ENCODE measurements around the gene ADGRL2.

ADGRL2 gene

DNA sequence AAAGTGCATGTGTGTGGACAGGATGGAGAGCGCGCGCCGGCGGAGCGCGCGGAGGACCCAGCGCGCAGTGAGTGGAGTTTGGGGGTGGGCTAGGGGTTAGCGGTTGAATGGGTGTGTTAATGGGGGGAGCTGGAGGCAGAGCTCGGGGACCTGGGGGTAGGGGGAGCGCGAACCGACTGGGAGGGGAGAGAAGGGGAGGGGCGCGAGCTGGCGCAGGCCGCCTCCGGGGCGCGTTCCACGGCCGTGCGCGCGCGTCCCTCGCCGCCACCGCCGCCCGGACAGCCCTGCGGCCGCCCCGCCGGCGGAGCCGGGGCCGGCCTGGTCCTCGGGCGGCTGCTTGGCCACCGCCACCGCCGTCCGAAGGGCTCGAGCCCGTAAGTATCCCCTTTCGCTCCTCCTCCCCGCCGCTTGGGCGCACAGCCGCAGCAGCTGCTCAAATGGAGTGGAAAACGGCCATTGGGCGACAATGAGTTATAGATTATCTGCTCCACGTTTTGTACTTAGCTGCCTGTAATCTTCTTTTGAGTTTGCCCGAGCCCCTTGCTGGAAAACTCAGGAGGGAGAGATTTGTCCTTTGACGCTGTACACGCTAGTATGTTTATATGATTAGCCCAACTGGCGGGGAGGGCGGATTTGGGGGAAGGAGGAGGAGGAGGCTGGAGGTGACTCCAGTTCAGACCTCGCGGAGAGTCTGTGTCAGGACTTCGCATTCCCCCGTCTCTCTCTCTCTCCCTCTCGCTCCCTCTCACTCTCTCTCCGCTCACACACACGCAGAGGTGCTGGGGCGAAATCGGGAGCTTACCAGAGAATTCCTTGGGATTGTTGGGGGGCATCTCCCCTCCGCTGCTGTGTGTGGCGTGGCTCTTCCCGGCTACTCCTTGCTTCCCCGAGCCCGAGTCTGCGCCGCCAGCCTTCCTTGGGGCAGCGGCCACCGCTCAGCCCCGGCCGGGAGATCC lies at the start of gene ADGRL2:
Gene ADGRL2, plus strand, starts transcription at position 240 of the 956 bp plus-strand sequence. CDS start 36,051 bp downstream, outside the sequence.
- peak in 14 of 51 donors; percentile 7 to 67 (median 28) for DNase-seq

DNA sequence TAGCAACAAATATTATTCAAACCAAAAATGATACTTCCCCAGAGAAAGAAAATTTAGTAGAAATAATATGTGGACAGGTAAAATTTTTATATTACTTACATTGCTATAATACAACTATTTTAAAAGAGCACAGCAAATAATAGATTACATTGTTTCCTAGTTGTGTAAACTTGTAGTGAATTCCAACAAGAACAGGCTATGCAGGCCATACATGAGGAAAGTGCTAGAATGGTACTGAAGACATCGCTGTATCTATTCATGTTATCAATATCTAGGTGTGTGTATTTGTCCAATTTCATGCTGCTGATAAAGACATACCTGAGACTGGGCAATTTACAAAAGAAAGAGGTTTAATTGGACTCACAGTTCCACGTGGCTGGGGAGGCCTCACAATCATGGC lies 47.9 kb upstream of the ADGRL2 start:
- no peak for DNase-seq

DNA sequence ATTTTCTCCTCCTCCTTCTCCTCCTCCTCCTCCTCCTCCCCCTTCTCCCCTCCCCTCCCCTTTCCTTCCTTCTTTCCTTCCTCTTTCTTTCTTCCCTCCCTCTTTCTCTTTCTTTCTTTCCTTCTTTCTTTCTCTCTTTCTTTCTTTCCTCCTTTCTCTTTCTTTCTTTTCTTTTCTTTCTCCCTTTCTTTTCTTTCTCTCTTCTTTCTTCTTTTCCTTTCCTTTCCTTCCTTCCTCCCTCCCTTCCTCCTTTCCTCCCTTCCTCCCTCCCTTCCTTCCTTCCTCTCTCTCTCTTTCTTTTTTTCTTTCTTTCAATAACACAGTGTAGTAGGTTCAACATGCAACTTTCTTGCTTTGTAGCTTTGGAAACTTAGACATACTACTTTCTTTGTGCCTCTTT lies 46.3 kb upstream of the ADGRL2 start:
- DNase-seq: no peak

DNA sequence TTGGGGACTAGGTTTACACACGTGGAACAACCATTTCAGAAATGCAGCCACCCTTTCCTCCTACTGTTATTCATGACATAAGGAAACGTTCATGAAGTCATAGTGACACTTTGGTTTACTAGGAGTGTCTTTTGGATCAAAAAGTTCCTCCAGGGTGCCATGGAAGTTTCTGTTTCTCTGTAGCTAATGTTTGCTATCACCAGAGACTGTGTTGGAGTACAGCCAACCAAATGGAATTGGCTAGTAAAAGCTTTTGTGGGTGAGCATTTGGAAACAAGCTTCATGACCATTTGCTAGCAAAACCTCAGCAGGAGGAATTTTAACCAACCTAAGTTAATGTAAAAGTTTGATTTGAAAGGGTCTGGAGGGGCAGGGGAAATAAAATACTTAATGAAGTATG lies 43.9 kb upstream of the ADGRL2 start:
- no peak for DNase-seq

DNA sequence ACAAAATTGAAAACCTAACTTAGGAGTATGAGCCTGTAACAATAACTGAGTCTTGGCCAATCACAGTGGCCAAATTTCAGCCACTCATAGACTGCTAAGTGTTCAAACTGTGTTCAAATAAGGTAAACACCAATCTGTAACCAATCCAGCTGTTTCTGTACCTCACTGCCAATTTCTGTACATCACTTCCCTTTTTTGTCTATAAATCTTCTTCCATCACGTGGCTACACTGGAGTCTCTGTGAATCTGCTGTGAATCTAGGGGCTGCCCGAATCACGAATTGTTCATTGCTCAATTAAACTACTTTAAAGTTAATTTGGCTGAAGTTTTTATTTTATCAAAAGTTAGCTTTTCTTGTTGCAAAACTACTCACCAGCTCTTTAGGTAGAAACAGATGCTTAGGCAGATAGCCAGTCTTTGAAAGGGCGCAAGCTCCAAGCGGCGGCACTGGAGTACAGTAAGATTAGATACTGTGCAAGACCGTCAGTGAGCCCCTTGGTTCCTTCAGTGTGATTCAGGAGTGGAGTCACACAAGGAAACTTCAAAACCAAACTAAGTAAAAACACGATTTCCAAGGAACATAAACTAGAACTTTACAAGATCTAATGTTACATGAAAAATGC lies 43.2 kb upstream of the ADGRL2 start:
- DNase-seq: no peak

DNA sequence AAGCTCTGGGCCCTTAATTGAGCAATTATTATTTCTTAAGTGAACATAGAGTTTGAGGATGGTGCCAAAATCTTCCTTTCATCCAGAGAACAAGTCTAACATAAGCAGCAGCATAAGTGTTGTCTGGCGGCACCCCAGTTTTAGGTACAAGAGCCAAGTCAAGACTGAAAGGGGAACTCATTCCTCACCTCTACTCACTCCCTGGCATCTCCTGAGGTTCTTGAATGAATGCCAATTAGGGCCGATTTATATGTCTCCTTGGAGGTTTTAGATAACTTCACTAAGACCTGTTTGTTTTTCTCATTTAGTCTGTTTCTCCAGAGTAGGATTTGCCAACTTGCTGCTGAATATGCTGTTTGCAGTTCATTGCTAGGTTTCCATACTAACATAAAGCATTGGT lies 42.6 kb upstream of the ADGRL2 start:
- DNase-seq: no peak

DNA sequence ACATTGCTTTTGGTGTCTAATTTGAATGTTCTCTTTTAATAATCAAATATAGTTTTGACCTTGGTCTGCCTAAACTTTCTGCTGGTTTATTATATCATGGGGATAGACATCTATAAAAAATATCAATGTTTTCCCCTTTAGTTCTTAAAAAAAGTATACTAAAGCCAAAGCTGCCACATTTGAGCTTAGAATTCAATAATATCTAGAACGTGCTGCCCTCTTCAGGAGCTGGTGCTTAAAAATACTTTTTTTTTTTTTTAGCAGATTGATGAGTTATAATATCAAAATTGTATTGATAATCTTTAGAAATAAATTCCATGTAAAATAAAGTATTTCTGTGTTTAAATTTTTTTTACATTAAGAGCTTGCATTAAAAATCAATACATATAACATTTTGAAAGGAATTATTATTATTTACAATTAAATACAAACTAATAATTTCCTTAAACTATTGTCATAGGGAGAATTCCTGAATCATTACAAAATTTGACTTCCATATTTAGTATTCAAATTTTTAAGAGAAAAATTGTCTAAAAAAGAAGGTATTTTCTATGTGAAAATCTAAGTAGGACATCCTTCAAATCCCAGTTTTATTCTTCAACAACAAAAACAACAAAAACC lies 40.1 kb upstream of the ADGRL2 start:
- no peak for DNase-seq

DNA sequence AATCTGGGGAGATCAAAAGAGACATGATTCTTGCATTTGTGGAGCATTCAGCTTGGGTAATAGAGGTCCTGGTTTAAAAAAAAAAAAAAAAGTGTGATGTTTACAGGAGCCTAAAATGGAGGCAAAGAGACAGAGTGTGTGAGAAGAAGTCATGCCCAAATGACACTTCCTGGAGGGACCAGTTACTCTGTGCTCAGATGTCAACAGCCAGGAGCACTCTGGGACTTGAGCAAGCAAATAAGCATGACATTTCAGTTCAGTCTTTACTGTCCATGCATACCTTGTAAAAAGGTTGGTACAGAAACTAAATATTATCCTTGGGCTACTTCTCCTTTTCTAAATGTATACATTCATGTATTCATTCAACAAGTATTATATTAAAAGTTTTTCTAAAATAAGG lies 25.2 kb upstream of the ADGRL2 start:
- no peak for DNase-seq

DNA sequence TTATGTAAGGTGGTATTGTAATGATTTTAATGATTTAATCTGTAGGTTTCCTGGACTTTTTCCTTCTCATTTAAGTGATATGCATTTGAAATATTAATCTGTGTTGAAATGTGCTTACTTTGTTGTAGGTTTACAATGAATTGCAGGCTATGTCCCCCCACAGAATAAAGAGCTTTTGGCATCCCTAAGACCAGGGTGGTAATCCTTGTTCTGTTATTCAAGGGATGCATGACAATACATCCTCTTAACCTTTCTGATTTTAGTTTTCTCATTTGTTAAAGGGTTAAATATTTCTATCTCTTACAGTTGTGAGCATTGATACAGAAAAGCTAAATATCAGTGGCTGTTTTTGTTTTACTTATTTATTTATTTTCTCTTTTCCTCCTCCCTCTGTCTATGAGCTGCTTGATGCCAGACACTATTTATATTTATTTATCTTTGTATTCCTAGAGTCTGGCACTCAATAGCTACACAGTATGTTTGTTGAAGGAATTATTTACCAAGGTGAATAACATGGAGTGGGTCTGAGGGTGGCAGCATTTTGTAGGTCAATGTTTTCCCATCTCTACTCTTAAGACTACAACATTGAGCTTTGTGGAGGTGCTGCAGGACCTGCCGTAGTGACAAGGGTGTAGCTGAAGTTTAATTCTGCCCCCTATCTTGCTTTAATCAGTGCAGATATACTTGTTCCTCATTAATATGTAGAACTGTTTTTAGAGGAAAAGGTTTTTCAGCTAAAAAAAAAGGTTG lies 19.9 kb upstream of the ADGRL2 start:
- DNase-seq: no peak

DNA sequence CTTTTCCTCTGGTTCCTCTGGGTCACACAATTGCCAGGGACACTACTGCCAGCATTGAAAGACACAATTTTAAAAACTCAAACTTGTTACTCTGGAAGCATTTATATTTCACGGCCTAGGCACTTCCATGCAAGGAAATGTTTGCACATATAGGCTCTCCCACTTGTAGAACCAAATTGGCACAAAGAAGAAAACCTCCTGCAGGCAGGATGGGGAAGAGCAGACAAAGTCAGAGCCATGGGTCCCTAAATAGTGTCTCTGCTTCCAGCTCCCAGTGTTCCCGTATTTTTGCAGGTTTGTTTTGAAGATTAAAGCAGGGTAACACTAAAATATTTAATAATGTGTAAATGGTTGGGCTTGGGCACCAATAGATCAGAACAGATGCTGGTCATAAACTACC lies 19.0 kb upstream of the ADGRL2 start:
- DNase-seq: no peak

DNA sequence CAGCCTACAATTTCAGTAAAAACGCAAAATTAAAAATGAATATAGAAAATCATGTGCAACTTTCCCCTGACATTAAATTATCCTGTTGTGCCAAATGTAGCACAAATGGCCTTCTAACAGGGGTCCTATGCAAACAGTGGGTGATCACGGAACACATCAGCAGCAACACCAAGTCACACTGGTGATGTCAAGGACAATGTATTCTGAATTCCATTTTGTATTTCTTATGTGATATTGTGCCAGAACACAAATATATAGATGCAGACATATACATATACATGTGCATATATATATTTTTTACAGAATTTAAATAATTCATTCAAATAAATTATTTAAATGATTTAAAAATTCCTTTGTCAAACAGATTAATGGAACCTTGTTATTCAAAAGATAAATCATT lies 8.6 kb upstream of the ADGRL2 start:
- no peak for DNase-seq

DNA sequence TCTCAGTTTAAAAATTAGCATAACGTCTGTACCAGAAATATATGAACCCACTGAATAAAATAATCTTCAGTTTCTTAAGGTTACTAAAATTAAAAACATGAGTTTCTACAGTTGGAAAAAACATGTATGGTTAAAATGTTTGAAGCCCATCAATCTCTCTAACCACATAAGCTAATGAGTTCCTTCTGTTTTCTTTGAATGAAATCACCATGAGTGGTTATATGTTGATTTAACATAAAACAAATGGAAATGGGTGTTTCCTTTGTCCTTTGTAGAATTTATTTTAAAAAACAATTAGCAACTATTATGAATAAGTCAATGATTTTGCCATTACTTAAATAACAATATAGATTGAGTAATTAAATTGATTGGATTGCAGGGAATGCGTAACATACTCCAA lies 3.0 kb upstream of the ADGRL2 start:
- no peak for DNase-seq

DNA sequence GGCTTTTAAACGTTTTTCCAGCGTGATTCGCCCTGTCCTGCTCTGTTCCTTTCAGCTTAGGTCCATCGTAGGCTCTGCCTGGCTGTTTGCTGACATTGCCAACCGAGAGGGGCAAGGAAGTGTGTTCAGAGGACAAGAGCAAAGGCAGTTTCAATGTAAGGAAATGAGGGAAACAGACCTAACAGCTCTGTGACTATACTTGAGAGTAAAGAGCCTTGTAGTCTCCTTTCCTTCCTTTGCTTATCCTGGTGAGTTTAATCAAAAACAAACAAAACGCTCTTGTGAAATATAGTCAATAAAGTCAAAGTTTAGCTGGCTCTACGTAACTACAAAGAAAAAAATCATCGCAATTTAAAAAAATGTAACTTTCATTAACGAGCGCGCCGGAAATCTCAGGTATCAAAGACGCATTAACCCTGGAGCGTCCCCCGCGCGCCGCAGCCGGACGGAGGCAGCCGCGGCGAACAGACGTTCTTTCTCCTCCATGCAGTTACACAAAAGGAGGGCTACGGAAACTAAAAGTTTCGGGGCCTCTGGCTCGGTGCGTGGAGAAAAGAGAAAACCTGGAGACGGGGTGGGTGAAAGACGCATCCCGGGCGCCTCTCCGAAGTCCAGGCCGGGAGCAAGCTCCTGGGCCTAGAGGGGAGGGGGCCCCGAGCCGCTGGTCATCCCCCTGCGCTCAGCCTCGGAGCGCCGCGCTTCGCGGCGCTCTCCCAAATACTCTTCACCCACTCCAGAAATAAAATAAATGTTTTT lies 617 bp upstream of the ADGRL2 start:
- DNase-seq: peak in 4 of 51 donors; percentile 2 to 32 (median 24)

DNA sequence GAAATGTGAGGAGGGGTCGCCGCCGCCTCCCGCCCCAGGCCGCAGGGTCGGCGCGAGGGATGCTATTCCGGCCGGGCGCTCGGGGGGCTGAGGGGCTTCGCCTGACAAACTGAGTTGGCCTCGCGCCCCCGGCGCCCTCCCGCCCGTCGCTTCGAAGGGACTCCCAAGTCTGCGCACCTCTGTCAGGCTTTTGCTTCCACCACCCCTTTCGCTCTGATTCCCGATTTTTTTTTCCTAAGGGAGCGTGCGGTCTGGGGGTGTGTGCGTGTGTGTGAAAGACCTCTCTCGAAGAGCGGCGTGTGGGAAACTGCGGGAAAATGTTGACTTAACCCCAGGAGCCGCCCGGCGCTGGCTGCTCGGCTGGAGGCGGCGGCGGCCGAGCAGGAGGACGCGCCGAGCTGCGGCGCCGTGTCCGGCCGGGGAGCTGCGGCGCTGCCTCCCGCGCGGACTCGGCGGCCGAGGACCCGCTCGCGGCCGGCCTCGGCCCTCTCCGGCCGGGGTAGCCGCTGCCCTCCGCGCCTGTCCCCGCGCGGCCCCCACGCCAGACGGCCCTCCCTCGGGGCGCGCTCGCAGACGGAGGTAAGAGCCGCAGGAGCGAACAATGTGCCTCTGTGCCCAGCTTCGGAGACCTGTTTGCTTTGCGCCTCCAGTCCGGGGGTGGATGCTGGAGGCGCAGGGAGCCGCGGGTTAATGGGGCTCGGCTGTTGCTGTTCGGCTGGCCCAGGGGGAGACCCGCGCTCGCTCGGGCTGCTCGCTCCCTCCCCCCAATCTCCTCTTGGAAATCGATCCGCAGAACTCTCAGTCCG lies 1.1 kb downstream of the ADGRL2 start:
- peak in 7 of 51 donors; percentile 6 to 33 (median 17) for DNase-seq

DNA sequence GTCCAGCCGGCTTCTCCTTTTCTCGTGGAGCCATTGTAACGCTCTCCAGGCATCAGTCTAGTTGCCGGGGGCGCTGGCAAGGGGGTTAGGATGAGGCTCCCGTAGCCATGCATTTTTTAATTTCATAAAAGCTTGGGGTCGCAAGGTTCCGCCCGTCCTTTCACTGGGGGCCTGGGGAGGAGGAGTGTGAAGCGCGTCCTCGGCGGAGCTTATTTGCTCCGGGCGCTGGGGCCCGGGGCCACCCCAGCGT lies 1.6 kb downstream of the ADGRL2 start:
- DNase-seq: peak in 1 of 51 donors; percentile 9

DNA sequence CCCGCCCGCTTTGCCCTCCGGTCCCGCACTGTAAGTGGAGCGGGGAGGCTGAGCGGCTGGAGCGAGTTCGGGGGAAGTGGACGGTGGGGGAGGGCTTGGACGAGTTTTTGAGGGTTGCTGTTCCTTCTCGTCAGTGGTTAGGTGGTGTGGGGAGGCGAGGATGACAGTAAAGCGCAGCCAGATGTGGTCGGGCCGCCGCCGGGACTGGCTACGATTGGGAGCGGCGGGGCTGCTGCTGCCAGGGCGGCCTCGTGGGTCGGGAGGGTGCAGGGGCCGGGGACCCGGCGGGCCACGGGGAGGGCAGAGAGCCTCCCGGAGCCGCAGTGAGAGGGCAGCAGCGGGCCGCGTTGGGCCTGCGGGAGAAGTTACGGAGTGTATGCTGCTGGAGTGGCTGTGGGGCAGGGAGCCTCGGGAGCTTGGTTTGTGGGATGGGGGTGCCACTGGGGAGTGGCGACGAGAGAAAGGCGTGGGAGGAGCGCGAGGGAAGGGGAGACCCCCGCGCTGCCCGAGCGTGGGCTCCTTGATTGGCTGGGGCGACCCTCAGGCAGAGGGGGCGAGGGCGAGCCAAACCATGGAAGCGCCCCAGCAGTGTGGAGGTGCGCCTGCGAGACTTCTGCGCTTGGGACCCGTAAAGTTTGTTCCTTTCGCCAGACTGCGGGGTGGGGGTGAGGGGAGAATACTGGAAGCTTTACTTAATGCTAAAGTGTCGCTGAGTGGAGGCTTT lies 2.1 kb downstream of the ADGRL2 start:
- DNase-seq: peak in 17 of 51 donors; percentile 6 to 48 (median 25)

DNA sequence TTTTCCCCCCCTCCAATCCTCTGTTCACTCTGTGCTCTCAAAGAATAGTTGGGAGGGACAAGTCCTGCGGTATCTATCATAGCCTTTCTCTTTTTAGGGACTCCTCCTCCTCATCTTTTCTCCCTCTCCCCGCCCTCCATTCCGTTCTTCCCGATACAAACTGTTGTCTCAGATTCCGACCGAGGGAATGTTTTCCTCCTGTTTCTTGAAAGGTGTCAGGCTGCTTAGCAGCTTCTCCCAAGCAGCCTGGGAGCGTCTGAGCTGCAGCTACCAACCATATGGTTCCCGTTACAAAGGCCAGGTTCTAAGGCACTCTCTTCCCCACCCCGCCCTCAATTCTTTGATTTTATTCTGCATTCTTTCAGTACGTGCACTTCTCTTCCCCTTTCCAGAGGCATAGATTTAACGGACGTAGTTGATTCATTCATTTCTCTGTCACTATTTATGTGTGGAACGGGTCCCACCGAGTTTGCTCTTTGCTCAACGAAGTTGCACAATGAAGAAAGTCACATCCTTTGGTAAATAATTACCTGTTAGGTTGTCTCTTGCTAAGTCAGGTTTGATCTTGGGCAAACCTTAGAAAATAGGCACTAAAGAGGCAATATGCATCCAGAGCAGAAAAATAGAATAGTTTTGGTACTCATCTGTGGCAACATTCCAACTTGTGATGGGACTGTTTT lies 2.8 kb downstream of the ADGRL2 start:
- DNase-seq: peak in 1 of 51 donors; percentile 2

DNA sequence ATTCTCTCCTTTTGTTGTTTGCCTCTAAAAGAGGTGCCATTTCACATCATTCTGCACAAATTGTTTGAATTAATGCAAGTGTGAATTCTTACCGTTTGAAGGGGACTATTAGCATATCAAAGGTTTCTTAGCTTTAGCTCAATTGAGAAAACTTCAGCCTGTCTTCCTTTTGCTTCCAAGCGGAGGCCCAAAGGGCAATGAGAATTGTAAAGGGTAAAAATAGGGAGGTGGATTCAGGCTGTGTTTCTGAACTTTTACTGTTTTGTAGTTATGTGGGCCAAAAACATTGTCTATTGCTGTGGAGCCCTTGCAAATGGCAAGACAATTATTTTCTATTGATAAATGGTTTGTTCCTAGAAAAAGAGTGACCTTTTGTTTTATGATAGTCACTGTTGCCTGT lies 3.6 kb downstream of the ADGRL2 start:
- DNase-seq: no peak

Data from hypothalamus (tissue), 51 donors.